OCI-LY3 (cell line): ENCODE data around the gene TGFBR1.
"Not testable (repeated sequence)": the region's sequence is repeated elsewhere in the genome, so short reads cannot be mapped to it uniquely, and the experiment has no call there.

Source experiments
- H2AFZ ChIP-seq: fragments of 200-600, 300-600 bp; shearing (Covaris generic); 2 replicates; pipeline ENCODE4 v1.6.0; 2014; ENCODE audit warnings: antibody characterized with exemption, low read depth, low read length
- H3K27ac ChIP-seq: fragments of 200-600, 300-600 bp; sonication (generic); 2 replicates; pipeline ENCODE4 v1.5.1; 2014; ENCODE audit warnings: mild to moderate bottlenecking, low read length, moderate library complexity, mixed read lengths
- H3K27me3 ChIP-seq: fragments of 200-600, 300-600 bp; sonication (generic); 2 replicates; pipeline ENCODE4 v1.6.1; 2014; ENCODE audit warnings: low read depth, low read length, mixed read lengths
- H3K36me3 ChIP-seq: fragments of 200-600, 300-600 bp; sonication (generic); replicated peaks from 2 replicates; pipeline ENCODE3; 2014; ENCODE audit warnings: low read depth, low read length, mixed read lengths
- H3K4me1 ChIP-seq: fragments of 300-600, 200-600 bp; sonication (generic); 2 replicates; pipeline ENCODE4 v1.6.1; 2014; ENCODE audit warnings: low read length, mixed read lengths
- H3K4me2 ChIP-seq: fragments of 200-600, 300-600 bp; sonication (generic); 2 replicates; pipeline ENCODE4 v1.6.1; 2014; ENCODE audit warnings: low read length, mixed read lengths
- H3K4me3 ChIP-seq: fragments of 300-600, 200-600 bp; sonication (generic); 2 replicates; pipeline ENCODE4 v1.5.1; 2014; ENCODE audit warnings: antibody characterized with exemption, mild to moderate bottlenecking, low read length, moderate library complexity
- H3K79me2 ChIP-seq: fragments of 300-600, 200-600 bp; shearing (Covaris generic); 2 replicates; pipeline ENCODE4 v1.6.1; 2014; ENCODE audit warnings: mild to moderate bottlenecking, low read length, mixed read lengths
- H3K9ac ChIP-seq: fragments of 300-600, 200-600 bp; shearing (Covaris generic); 2 replicates; pipeline ENCODE4 v1.6.0; 2014; ENCODE audit warnings: mild to moderate bottlenecking, low read length, moderate library complexity
- H3K9me3 ChIP-seq: fragments of 200-600, 300-600 bp; shearing (Covaris generic); 2 replicates; pipeline ENCODE4 v1.6.1; 2014; ENCODE audit warnings: low read length, mixed read lengths; ENCODE audit not compliant: insufficient read depth
- H4K20me1 ChIP-seq: fragments of 200-600, 300-600 bp; sonication (generic); 2 replicates; pipeline ENCODE4 v1.6.1; 2016; ENCODE audit warnings: low read length, mixed read lengths; ENCODE audit not compliant: insufficient read depth
- EZH2phosphoT487 ChIP-seq: fragments of 200-600 bp; shearing (Covaris generic); IDR thresholded peaks from 2 replicates; pipeline ENCODE4 v1.6.1; 2018; ENCODE audit warnings: antibody characterized with exemption, mixed run types, low read depth
- TF ChIP-seq, protein P1 (sequence below): fragments of 200-600, 300-600 bp; sonication (generic); IDR thresholded peaks from 2 replicates; pipeline ENCODE4 v1.5.1; 2014; ENCODE audit warnings: antibody characterized with exemption, low read length, low read depth

TGFBR1 gene

DNA sequence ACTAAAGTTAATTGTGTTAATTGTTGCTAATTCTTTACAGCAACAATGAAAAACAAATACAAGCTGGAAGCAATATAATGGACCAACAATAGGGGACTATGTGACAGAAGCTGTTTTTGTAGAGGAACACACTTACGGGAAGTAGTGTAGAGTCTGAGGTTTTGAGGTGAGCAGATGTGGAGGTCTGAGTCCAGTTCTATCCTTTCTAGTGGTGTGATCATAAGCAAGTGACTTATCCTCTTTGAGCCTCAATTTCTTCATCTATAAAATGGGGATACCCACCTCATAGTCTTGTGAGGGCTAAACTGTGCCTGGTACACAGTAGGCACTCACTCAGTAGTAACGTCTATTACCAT is 88.5 kb downstream of the TGFBR1 start:
- Histone ChIP-seq H3K36me3 (peaks cover 6% of the 10 kb centered on the region), H3K9ac (no peak overlapping the region), H3K27me3 (no peaks in the 10 kb centered on the region), H4K20me1 (no peaks in the 10 kb centered on the region), H3K4me2 (peak overlapping the region; percentile 36), H2AFZ (no peak overlapping the region), H3K4me1 (peaks cover 42% of the 10 kb centered on the region), H3K4me3 (no peak overlapping the region), H3K27ac (no peak overlapping the region), H3K79me2 (no peaks in the 10 kb centered on the region), H3K9me3 (no peaks in the 10 kb centered on the region)
- no peak for TF ChIP-seq EZH2phosphoT487
- TF ChIP-seq, protein P1, sequence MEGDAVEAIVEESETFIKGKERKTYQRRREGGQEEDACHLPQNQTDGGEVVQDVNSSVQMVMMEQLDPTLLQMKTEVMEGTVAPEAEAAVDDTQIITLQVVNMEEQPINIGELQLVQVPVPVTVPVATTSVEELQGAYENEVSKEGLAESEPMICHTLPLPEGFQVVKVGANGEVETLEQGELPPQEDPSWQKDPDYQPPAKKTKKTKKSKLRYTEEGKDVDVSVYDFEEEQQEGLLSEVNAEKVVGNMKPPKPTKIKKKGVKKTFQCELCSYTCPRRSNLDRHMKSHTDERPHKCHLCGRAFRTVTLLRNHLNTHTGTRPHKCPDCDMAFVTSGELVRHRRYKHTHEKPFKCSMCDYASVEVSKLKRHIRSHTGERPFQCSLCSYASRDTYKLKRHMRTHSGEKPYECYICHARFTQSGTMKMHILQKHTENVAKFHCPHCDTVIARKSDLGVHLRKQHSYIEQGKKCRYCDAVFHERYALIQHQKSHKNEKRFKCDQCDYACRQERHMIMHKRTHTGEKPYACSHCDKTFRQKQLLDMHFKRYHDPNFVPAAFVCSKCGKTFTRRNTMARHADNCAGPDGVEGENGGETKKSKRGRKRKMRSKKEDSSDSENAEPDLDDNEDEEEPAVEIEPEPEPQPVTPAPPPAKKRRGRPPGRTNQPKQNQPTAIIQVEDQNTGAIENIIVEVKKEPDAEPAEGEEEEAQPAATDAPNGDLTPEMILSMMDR: no peak

DNA sequence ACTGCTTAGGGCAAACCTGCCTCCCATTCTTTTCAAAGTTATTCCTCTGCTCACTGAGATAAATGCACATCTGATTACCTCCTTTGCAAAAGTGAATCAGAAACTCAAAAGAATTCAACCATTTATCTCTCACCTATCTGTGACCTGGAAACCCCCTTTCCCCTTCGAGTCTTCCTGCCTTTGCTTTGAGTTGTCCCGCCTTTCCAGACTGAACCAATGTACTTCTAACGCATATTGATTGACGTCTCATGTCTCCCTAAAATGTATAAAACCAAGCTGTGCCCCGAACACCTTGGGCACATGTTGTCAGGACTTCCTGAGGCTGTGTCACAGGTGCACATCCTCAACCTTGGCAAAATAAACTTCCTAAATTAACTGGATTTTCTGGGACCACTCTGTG is 91.6 kb downstream of the TGFBR1 start:
- H3K79me2 ChIP-seq, H3K27ac ChIP-seq, H2AFZ ChIP-seq, H4K20me1 ChIP-seq, H3K9me3 ChIP-seq, H3K4me3 ChIP-seq, H3K27me3 ChIP-seq, H3K9ac ChIP-seq, H3K4me2 ChIP-seq, H3K36me3 ChIP-seq: not testable (repeated sequence)
- peaks cover 32% of the 10 kb centered on the region for H3K4me1 ChIP-seq

- Histone ChIP-seq H4K20me1 (no peaks in the 10 kb centered on the region), H3K9me3 (no peaks in the 10 kb centered on the region), H3K4me1 (peaks cover 32% of the 10 kb centered on the region), H2AFZ (no peak overlapping the region), H3K4me2 (no peak overlapping the region), H3K9ac (no peak overlapping the region), H3K79me2 (no peaks in the 10 kb centered on the region), H3K27me3 (no peaks in the 10 kb centered on the region), H3K36me3 (peaks cover 6% of the 10 kb centered on the region), H3K4me3 (no peak overlapping the region), H3K27ac (no peak overlapping the region)
- TF ChIP-seq EZH2phosphoT487: no peak
- TF ChIP-seq, protein P1: no peak
Observed at GRCh38 chr9:99197124-99197630, 92.3 kb downstream of the TGFBR1 start.

GRCh38 chr9:99197987-99198386 is 93.1 kb downstream of the TGFBR1 start:
- Histone ChIP-seq H3K79me2 (no peaks in the 10 kb centered on the region), H3K4me3 (no peak overlapping the region), H3K9ac (no peak overlapping the region), H3K27ac (no peak overlapping the region), H3K4me1 (peaks cover 30% of the 10 kb centered on the region), H2AFZ (no peak overlapping the region), H3K36me3 (peaks cover 6% of the 10 kb centered on the region), H3K4me2 (no peak overlapping the region), H3K9me3 (no peaks in the 10 kb centered on the region), H4K20me1 (no peaks in the 10 kb centered on the region), H3K27me3 (no peaks in the 10 kb centered on the region)
- TF ChIP-seq, protein P1: no peak
- TF ChIP-seq EZH2phosphoT487: no peak
